NCI-H748 (cell line): ENCODE measurements around the gene GNS.

Source experiments
- DNase-seq: peaks from one replicate; lab custom pipeline; 2025; ENCODE audit not compliant: unreplicated experiment; lab: John Stamatoyannopoulos, UW

The GNS gene

DNA sequence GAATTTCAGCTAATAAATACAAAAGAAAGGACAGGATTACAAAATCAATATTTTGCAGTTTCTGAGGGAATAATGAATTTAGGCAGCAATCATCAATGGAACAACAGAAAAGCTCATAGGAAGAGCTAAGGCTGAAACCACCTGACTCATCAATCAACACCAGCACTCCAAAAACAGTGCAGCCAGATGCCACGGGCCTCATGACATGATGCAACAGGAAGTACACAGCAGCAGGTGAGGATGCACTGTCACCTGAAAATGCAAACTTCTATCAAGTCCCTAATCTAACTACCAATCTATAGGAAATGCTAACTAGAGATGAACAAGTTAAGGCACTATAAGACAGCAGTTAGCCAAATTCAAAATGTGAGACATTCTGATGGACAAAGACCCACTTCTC is 21.7 kb downstream of the GNS start:
- DNase-seq: no peak

DNA sequence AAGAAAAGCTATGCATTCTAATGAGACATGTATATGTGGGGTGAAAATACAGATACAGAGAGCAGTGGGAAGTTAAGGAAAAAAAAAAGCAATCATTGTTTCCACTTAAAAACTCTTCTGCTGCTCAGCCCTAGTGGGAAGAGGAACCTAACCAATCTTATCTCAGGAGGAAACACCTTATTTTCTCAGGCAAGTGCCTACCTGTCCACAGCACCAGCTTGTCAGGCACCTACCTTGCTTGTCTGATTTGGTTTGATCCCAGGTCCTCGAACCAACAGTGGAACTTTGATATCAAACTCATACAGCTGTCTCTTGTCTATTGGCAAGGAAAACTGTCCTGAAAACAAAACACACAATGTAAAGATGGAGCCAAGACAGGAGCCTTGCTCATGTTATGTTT is 22.4 kb downstream of the GNS start:
- no peak for DNase-seq

DNA sequence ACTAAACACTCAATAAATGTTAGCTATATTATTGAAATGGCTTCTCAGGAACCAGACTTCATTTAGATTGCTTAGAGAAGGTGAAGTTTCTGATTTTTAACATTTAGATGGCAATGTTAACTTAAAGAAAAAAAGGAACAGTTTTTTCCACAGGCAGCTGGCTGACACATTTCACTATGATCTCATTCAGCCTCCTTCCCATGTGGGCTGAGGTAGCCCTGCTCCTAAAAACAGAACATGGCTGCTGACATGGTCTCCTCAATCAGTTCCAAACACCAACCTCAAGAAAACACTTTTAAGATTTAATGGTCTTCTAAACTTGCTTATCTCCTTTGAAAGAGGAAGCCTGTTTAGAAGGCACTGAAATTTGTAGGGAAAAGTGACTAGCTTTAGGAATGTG is 23.8 kb downstream of the GNS start:
- no peak for DNase-seq

DNA sequence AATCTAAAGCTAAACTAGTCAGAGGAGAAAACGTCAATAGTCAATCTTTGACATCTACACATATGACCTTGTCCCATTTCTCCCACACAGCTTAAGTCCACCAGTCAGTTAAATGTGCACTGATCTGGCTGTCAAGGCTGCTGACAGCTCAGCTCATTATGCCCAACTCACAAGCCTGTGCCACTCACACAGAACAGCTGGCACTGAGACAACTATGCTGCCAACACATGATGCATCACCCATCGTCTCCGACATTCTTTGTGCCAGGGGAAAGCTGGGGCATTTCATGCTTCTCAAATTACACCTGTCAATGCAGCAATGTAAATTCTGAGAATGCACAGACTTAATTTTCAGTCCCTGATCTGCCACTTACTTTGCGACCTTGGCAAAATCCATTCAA is 25.3 kb downstream of the GNS start:
- DNase-seq: no peak

DNA sequence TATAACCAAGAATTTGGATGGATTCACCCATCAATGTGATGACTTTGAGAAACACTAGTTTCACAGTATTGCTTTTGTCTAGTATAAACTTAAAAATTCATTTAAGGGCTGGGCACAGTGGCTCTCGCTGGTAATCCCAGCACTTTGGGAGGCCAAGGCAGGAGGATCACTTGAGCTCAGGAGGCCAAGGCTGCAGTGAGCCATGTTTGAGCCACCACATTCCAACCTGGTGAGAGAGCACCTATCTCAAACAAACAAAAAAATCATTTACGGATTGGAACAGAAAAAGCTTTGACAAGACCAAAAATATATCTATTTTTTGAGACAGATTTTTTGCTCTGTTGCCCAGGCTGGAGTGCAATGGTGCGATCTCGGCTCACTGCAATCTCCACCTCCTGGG is 27.5 kb downstream of the GNS start:
- DNase-seq: no peak

DNA sequence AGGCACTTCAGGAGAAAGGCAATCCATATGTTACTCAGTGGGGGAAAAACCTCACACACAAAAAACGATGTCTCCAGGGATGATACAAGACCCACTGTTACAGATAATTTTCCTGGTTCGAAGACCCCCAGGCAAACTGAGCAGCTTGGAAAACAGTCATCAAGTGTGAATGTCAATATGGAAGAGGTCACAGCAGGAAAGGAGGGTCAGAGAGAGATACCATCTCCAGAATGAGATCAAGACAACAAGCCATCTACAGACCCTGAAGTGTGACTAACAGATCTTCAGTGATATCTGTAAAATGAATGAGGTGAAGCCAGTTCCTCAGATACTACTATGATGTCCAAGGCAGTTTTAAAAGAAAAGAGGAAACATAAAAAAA is 28.6 kb downstream of the GNS start:
- peak; percentile 13 for DNase-seq

DNA sequence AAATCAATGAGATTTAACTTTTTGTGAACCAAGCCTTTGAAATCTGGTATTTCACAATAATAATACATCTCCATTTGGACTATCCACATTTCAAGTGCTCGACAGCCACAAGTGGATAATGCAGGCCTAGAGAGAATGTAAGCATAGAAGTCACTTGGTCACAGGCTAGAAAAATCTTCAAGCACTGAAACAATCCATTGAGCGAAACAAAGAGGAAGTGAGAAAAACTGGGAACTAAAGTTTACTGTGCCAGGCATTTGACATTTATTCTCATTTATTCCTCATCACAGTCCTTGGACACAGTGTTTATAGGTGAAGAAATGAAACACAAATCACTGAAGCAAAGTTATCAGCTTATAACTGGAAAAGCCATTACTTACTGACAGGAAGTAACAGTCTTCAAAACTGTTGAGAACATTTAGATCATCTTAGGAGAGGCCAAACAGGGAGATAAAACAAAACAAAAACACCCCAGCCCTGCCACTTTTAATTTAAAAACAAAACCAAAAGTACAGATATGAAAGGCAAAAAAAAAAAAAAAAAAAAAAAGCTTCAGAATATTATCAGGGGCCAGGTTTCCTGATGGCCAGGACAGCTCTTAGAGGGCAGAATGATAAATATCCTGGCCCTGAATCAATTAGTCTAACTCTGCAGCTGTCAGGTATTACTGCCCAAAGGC is 29.2 kb downstream of the GNS start:
- DNase-seq: no peak

DNA sequence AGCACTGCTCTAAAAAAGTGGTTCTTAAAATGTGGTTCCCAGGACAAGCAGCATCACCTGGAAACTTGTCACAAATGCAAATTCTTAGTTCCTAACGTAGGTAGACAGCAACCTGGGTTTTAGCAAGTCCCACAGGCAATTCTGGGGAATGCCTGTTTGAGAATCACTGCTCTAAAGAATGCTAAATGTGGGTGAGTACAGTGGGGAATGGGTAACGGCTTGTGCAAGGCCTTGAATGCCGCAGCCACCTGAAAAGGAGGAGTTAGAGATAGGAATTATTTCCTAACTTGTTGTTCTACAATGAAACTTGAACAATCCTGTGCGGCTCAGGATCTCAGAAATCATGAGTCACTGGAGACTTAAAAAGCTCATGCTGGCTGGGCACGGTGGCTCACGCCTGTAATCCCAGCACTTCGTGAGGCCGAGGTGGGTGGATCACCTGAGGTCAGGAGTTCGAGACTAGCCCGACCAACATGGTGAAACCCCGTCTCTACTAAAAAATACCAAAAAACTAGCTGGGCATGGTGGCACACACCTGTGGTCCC is 34.9 kb downstream of the GNS start:
- no peak for DNase-seq

DNA sequence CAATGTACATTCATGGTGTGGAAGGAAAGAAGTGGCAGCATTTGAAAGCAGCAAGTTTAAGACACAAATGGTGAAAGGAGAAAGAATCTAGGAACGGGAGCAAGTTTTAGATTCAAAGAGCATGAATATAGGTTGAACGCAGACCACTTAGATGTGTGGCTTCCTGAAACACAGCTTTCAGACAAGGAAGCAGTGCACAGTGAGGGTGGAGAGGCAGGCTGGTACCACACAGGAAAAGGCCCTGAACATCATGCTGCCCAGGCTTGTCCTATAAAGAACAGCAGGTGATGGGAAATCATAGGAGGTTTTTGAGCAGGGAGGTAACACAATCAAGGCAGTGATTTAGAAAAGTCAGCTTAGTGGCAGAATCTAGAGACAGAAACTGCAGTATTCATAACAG is 35.6 kb downstream of the GNS start:
- DNase-seq: no peak

DNA sequence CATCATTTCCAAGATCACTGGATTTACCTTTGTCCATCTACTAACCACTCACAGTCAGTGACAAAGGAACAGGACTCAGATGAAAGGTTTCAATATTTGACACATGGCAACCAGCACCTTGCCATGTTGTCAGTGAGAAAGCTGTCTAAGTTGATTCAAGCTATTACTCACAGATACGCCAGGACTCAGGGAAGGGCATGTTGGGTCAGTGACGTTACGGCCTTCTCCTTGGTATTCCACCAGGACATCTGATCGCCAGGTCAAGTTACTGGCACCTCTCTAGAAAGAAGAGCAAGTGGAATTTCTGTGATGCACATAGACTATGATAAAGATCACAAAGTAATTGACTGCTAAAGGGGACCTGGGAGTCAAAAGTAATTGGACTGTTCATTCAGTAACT is 36.4 kb downstream of the GNS start:
- DNase-seq: no peak

DNA sequence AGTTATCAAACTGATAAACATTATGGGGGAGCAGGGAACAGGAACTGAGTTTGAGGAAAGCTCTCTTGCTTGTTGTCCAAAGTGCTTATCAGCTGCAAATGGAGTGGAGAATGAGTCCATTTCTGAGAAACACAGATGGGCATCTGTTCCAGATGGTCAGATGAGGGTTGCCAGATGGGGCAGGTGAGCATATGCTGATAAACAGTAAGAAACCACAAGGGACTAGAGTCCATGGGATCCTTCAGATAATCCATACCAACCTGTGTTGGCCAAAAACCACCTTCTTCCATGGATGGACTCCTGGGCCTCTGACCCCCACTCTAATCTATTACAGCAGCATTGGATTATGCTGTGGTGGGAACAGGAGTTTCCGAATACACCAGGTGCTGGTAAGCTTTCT is 38.3 kb downstream of the GNS start:
- no peak for DNase-seq

DNA sequence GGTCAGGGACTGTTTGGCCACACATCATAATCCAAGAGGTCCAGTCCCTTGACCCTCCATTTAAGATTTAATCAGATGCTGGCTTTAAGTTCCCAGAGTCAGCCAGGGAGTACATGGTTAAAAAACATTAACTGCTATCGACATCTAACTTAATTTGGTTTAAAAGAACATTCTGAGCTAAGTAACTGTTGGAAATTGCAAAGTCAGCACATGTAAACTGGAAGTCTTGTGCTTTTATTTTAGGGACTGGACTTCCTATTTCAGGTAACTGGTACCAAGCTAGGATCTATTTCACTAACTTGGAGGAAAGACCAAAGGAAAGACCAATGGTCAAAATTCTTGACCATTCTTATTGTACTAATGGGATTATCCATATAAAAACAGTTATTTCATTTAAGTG is 40.6 kb downstream of the GNS start:
- no peak for DNase-seq

DNA sequence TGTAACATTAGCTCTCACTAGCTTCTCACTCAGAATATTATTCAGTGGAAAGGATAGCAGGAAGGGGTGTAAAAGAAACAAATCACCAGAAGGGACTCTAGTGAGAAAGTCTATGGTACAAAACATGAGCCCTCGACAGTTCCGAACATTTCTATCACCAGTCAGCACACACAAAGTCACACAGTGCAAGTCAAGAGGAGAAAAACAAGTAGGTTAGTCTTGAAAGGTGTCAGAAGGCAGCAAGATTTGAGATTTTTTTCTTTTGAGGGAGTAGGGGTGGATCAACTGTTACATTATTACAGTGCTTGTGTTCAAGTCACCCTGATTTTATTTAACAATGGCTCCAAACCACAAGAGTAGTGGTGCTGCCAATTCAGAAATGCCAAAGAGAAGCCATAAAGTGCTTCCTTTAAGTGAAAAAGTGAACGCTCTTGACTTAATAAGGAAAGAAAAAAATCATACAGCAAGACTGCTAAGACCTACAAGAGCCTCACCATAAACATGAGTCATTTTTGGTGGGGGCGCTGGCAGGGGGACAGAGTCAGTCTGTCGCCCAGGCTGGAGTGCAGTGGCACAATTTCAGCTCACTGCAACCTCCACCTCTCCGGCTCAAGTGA is 42.3 kb downstream of the GNS start:
- no peak for DNase-seq

DNA sequence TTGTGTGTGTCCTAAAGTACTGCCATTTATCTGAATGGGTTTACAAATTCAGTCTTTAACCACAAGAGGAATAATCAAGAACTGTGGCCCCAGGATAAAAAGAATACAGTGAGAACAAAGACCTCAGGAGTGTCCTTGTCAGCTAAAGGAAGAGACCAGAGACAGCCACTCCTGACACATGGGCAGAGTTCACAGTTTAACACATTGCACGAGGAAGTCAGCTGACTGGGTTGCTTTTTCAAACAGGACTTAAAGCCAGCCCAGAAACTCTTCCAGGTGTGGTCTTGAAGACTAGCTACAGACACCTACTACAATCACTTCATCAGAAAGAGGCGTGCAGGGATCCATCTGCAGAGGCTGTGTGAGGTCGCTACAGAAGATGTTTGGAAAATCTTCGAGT is 42.8 kb downstream of the GNS start:
- no peak for DNase-seq

DNA sequence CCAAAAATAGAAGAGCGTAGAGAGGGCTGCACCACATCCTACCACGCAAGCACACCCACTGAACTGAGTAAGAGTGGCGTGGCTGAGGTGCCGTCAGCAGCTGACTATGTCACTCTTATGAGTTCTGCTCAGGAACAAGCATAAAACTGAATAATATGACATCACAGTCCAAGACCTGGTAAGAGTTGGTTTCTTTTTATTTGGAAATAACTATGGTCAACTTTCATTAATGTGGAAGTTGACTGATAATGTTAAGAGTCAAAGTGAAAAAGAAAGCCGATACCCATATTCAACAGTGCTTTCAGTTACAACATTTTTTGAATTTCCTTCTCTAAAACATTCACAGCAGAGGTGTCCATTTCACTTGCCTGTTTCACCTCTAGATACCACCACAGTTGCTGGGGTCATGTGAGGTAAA is 44.6 kb downstream of the GNS start:
- DNase-seq: no peak

DNA sequence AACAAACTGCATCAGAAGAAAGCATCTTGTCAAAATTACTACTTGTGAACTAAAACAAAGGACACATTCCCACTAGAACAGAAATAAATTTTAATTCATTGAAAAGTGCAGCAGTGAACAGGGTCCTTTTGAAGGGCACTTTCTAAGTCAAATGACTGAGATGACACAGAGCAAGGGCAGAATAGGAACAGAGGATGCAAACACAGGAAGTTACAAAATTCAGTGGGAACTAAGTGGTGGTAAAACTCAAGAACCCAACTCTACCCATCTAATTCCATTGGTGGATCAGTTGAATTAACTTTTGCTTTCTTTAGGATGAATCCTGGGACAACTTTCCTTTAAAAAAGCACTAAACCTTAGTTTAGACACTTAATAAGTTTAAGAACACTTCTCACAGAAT is 45.8 kb downstream of the GNS start:
- no peak for DNase-seq

DNA sequence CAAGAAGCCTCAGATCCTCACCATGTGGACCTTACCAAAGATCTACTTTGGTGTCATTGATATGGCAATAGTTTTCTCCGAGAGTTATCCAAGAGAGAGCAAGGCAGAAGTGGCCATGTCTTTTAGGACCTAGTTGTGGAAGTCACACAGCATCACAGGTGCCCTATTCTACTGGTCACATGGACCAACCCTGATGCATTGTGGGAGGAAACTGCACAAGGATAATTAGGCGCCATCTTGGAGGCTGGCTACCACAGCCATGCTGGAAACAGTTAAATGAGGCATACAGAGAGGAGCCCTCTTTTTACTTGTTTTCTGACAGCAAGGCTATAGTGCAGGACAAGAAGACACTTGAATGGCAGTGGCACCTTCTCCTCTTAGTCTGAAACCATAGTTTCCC is 49.8 kb downstream of the GNS start:
- DNase-seq: no peak

DNA sequence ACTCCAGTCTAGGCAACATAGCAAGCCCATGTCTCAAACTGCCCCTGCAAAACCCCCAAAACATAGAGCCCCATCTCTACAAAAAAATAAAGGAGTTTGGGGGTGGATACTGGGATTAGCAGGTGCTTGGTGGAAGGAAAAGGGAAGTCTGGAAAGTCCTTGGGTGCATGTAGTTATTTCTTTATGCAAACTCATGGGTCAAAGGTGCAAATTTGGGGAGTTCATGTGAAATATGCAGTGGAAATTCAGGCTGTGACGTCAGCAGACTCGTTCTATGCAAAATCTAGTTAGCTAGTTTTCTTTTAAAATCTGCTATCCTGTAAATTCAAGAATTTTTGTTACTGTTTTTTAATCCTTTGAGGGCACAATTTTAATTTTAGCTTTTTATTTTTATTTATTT is 51.3 kb downstream of the GNS start:
- no peak for DNase-seq

DNA sequence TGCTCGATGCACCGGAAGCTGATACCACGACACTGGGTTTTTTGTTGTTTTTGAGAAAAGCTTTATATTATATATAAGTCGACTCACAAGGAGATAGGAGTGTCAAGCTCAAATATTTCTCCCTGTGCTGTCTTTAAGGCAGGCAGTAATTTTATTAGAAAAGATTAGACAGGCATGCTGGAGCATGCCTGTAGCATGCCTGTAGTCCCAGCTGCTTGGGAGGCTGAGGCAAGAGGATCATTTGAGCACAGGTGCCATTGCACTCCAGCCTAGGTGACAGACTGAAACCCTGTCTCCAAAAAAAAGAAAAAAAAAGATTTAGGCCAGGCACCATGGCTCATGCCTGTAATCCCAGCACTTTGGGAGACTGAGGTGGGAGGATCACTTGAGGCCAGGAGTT is 51.8 kb downstream of the GNS start:
- no peak for DNase-seq

DNA sequence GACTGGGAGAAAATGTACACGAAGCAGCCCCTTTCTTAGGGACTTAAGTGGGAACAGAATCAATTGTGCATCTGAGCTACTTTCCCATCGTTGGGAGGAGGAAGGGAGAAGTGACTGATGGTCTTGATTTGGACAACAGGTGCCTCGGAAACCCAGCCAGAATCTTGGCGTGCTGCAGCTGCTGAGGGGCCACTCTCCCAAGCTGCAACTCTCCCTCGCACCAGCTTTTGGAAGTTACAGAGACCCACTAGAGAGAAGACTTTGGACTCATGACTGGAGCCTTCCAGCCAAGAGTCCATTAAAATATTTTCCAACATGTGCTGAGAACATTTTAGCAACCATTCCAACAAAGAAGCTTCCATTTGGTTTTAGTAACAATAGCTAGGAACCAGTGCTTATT is 52.3 kb downstream of the GNS start:
- DNase-seq: no peak

DNA sequence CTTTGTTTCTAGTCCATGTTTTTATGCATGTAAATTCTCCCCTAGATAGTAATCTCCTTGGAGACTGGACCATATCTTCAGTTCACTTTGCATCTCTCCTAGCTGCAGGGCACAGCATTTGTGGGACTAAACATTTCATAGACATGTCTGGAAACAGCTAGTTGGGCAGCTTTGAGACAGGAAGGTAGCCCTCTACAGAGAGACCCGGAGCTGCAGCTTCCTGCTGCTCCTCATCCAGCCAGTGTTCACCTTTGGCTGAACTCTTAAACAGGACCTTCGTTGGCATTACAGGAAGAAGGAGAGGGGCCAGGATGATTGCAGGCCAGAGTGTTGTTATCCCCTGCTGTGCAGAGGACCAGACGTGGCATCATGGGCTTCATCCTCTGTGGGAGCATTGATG is 52.9 kb downstream of the GNS start:
- no peak for DNase-seq

DNA sequence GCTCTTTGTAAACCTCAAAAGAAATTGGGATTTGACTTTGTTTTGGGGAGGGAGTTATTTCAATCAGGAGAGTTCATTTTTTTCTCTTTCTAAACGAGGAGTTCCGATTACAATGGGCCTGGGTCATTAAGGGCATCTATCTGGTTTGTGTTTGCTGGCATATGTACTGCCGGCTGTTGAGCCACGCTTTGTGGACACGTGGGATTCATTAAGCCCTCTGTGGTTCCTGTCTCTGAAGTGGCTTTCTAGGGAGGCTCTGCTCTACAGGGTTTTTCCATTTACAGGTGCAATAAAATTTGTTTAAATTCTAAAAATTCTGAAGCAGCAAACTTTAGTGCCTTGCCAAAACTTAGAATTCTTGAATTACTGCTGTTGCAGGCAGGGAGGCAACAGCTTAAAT is 57.9 kb downstream of the GNS start:
- no peak for DNase-seq

DNA sequence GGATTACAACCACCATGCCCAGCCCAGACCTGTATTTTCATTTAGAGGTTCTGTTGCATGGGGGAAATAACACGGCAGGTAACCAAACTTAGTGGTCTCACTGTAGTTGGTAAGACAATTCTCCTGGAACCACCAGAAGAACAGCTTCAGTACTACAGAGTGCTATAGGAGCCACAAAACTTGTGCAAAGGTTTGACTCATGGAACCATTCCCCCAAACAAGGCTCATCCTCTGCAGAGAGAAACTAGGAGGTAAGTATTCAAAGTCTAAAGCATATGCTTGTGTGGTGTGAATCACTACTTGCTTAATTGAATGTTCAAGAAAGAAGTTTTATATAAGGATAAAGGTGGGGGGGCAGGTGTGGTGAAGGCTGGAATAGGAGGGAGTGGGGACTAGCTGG is 58.7 kb downstream of the GNS start:
- DNase-seq: no peak
